ENCODE measurements around the gene BPIFB1.

Gene BPIFB1

DNA sequence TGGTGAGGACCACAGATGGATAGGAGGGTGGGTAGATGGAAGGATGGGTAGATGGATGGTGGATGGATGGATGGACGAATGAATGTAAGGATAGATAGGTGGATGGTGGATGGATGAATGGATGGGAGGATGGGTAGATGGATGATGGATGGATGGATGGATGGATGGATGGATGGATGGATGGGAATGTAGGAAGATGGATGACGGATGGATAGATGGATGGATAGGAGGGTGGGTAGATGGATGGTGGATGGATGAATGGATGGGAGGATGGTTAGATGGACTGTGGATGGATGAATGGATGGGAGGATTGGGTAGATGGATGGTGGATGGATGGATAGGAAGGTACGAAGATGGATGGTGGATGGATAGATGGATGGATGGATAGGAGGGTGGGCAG lies 51.1 kb downstream of the BPIFB1 start:
- no peak overlapping the region for H3K27ac ChIP-seq (replicated peaks)
- no peak for DNase-seq (ENCODE audit: low read depth in 1 of 2, low spot score in 1 of 2)
- H3K27me3 ChIP-seq (ENCODE audit: insufficient read depth, poor library complexity, severe bottlenecking) = no peaks in the 10 kb centered on the region
- TF ChIP-seq POLR2AphosphoS5 (IDR thresholded peaks at IDR 0.05; ENCODE audit: low read depth) (no peak), GABPA (IDR thresholded peaks at IDR 0.05; ENCODE audit: low read depth) (no peak), SPI1 (IDR thresholded peaks at IDR 0.05; ENCODE audit: borderline replicate concordance, low read depth) (no peak)
- TF ChIP-seq, protein P1, sequence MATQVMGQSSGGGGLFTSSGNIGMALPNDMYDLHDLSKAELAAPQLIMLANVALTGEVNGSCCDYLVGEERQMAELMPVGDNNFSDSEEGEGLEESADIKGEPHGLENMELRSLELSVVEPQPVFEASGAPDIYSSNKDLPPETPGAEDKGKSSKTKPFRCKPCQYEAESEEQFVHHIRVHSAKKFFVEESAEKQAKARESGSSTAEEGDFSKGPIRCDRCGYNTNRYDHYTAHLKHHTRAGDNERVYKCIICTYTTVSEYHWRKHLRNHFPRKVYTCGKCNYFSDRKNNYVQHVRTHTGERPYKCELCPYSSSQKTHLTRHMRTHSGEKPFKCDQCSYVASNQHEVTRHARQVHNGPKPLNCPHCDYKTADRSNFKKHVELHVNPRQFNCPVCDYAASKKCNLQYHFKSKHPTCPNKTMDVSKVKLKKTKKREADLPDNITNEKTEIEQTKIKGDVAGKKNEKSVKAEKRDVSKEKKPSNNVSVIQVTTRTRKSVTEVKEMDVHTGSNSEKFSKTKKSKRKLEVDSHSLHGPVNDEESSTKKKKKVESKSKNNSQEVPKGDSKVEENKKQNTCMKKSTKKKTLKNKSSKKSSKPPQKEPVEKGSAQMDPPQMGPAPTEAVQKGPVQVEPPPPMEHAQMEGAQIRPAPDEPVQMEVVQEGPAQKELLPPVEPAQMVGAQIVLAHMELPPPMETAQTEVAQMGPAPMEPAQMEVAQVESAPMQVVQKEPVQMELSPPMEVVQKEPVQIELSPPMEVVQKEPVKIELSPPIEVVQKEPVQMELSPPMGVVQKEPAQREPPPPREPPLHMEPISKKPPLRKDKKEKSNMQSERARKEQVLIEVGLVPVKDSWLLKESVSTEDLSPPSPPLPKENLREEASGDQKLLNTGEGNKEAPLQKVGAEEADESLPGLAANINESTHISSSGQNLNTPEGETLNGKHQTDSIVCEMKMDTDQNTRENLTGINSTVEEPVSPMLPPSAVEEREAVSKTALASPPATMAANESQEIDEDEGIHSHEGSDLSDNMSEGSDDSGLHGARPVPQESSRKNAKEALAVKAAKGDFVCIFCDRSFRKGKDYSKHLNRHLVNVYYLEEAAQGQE (IDR thresholded peaks at IDR 0.05; ENCODE audit: insufficient replicate concordance, low read depth) = no peak
- TF ChIP-seq, protein P2, sequence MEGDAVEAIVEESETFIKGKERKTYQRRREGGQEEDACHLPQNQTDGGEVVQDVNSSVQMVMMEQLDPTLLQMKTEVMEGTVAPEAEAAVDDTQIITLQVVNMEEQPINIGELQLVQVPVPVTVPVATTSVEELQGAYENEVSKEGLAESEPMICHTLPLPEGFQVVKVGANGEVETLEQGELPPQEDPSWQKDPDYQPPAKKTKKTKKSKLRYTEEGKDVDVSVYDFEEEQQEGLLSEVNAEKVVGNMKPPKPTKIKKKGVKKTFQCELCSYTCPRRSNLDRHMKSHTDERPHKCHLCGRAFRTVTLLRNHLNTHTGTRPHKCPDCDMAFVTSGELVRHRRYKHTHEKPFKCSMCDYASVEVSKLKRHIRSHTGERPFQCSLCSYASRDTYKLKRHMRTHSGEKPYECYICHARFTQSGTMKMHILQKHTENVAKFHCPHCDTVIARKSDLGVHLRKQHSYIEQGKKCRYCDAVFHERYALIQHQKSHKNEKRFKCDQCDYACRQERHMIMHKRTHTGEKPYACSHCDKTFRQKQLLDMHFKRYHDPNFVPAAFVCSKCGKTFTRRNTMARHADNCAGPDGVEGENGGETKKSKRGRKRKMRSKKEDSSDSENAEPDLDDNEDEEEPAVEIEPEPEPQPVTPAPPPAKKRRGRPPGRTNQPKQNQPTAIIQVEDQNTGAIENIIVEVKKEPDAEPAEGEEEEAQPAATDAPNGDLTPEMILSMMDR (IDR thresholded peaks at IDR 0.05; ENCODE audit: insufficient read depth, low read length) = no peak
- H3K4me3 ChIP-seq (replicated peaks; ENCODE audit: insufficient read depth, low read length) = no peak overlapping the region

DNA sequence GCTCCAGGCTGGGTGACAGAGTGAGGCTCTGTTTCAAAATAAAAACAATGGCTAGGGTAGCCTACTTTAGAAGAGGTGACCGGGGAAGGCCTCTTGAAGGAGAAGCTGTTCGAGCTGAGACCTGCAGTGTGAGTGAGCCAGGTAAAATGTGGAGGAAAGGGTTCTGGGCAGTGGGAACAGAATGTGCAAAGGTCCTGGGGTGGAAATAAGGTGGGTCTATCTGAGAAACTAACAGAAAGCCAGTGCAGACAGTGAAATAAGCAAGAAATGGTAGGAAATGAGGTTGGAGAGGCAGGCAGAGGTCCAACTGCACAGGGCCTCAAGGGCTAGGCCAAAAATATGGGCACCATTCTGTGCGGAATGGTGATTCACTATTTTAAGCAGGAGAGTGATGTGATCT lies 53.4 kb downstream of the BPIFB1 start:
- DNase-seq (ENCODE audit: low read depth in 1 of 2, low spot score in 1 of 2) = no peak

DNA sequence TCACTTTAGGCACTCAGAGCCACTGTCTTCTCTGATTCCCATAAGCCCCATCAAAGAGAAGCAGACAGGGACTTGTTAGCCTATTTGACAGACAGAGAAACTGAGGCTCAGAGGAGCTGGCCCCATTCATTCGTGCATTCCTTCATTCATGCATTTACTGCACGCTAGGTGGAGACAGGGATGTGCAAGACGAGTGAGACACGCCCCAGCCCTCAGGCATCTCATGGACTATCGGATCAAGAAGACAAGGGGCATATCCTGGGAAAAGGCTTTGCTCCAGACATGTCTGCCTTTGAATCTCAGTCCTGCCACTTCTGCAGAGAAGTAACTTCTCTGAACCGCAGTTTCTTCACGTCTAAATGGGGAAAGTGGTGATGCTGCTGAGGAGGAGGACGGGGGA lies 54.1 kb downstream of the BPIFB1 start:
- H3K27ac ChIP-seq (replicated peaks) = no peak overlapping the region
- TF ChIP-seq POLR2AphosphoS5 (IDR thresholded peaks at IDR 0.05; ENCODE audit: low read depth) = no peak
- TF ChIP-seq, protein P1 (IDR thresholded peaks at IDR 0.05; ENCODE audit: insufficient replicate concordance, low read depth) = no peak
- no peak for TF ChIP-seq GABPA (IDR thresholded peaks at IDR 0.05; ENCODE audit: low read depth)
- no peak for TF ChIP-seq SPI1 (IDR thresholded peaks at IDR 0.05; ENCODE audit: borderline replicate concordance, low read depth)
- TF ChIP-seq, protein P2 (IDR thresholded peaks at IDR 0.05; ENCODE audit: insufficient read depth, low read length) = no peak
- no peaks in the 10 kb centered on the region for H3K27me3 ChIP-seq (ENCODE audit: insufficient read depth, poor library complexity, severe bottlenecking)
- no peak overlapping the region for H3K4me3 ChIP-seq (replicated peaks; ENCODE audit: insufficient read depth, low read length)
- DNase-seq (ENCODE audit: low read depth in 1 of 2, low spot score in 1 of 2) = no peak

More for the DNA sequence above, 53.4 kb downstream of the BPIFB1 start:
- H3K27me3 ChIP-seq (ENCODE audit: insufficient read depth, poor library complexity, severe bottlenecking) = no peaks in the 10 kb centered on the region
- no peak overlapping the region for H3K4me3 ChIP-seq (replicated peaks; ENCODE audit: insufficient read depth, low read length)
- no peak overlapping the region for H3K27ac ChIP-seq (replicated peaks)
- TF ChIP-seq, protein P1 (IDR thresholded peaks at IDR 0.05; ENCODE audit: insufficient replicate concordance, low read depth) = no peak
- TF ChIP-seq POLR2AphosphoS5 (IDR thresholded peaks at IDR 0.05; ENCODE audit: low read depth) = no peak
- TF ChIP-seq, protein P2 (IDR thresholded peaks at IDR 0.05; ENCODE audit: insufficient read depth, low read length) = no peak
- no peak for TF ChIP-seq SPI1 (IDR thresholded peaks at IDR 0.05; ENCODE audit: borderline replicate concordance, low read depth)
- no peak for TF ChIP-seq GABPA (IDR thresholded peaks at IDR 0.05; ENCODE audit: low read depth)

Measured in HL-60 (cell line).